Measurements from ENCODE around the gene QRFP.

The QRFP gene

GRCh38 chr9:130845901-130846481 is 50.6 kb downstream of the QRFP start:
- no peak for DNase-seq

GRCh38 chr9:130845254-130845653 is 51.4 kb downstream of the QRFP start:
- DNase-seq: no peak

- DNase-seq: no peak
These were observed 52.6 kb downstream of the QRFP start for GRCh38 chr9:130844044-130844451.

GRCh38 chr9:130843049-130843908 is 53.3 kb downstream of the QRFP start:
- DNase-seq: no peak

All from NCI-H1436 treated with DMSO at 0.1 percent for 48 hours (cell line).